ENCODE data around the gene MYO1E. TPM values are rescaled to one million over a fixed set of nuclear protein-coding genes. Genes with fewer than 3 reads are reported as not detected.

MYO1E gene
- total RNA-seq, 4 donors from 2014 or later = 131 to 388 (median 345) TPM

GRCh38 chr15:59138243-59138642, 234.4 kb downstream of the MYO1E start:
- Histone ChIP-seq H3K9me3 (no peaks in the 10 kb centered on the region), H3K27ac (no peak overlapping the region), H3K27me3 (no peaks in the 10 kb centered on the region), H3K4me3 (no peak overlapping the region), H3K4me1 (peaks cover 0 to 14% (median 4%) of the 10 kb centered on the region in 4 donors), H3K36me3 (peaks cover 0 to 14% (median 2%) of the 10 kb centered on the region in 4 donors)
- peak; percentile 59 for DNase-seq
- intact Hi-C loops (cut with DNase I; ENCODE audit: low total_unique reads) (no loop called here), in situ Hi-C loops (cut with MboI; ENCODE audit: low pct_ligation_motif_present in 1 of 4, low pct_unique_long_range_greater_than_20kb in 1 of 4, low sequenced_read_pairs in 3 of 4) (no loop called here)
- TF ChIP-seq CTCF (IDR thresholded peaks at IDR 0.05) (peak; percentile 37 to 60 (median 50)), POLR2AphosphoS5 (IDR thresholded peaks at IDR 0.05) (no peak), EP300 (IDR thresholded peaks at IDR 0.05; ENCODE audit: low read depth) (no peak), POLR2A (IDR thresholded peaks at IDR 0.05) (no peak)
- WGBS, 2 donors (ENCODE audit: low coverage in 1 of 2) = 74 to 89% methylated on average over 5 to 7 of the region's 7 CpGs

- Histone ChIP-seq H3K9me3 (no peaks in the 10 kb centered on the region), H3K4me1 (peaks cover 0 to 21% (median 11%) of the 10 kb centered on the region in 4 donors), H3K4me3 (no peak overlapping the region), H3K27ac (no peak overlapping the region), H3K27me3 (no peaks in the 10 kb centered on the region), H3K36me3 (peaks cover 0 to 14% (median 2%) of the 10 kb centered on the region in 4 donors)
- intact Hi-C loops (cut with DNase I; ENCODE audit: low total_unique reads) (no loop called here), in situ Hi-C loops (cut with MboI; ENCODE audit: low pct_ligation_motif_present in 1 of 4, low pct_unique_long_range_greater_than_20kb in 1 of 4, low sequenced_read_pairs in 3 of 4) (no loop called here)
- TF ChIP-seq POLR2A (IDR thresholded peaks at IDR 0.05) (no peak), CTCF (IDR thresholded peaks at IDR 0.05) (no peak), EP300 (IDR thresholded peaks at IDR 0.05; ENCODE audit: low read depth) (no peak), POLR2AphosphoS5 (IDR thresholded peaks at IDR 0.05) (no peak)
- WGBS, 2 donors (ENCODE audit: low coverage in 1 of 2) = 61 to 70% methylated on average over 1 to 2 of the region's 2 CpGs
- DNase-seq = no peak
Observed at GRCh38 chr15:59137566-59137965, 235.1 kb downstream of the MYO1E start.

DNA sequence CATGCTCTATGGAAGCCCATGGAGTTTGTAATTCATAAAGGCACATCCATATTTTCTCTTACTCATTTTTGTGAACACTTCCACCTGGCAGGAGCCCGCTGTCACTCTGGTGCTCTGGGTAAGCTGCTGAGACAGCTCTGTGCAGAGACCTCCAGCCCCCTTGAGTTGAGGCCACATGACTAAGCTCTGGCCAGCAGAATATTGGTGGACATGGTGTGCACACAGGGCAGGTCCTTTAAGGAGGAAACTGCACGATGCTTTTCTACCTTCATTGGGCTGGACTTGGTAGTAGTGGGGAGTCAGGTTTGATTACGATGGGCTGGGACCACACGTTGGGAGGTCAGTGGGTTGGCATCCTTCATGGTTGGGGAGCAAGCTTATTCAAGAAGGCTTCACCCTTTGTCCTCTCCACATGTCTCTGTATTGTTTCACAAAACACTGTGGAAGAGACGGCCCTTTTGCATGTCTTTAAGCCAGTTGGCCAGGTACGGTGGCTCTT, 238.7 kb downstream of the MYO1E start:
- H3K4me3 ChIP-seq = no peak overlapping the region
- TF ChIP-seq CTCF (IDR thresholded peaks at IDR 0.05) (no peak), POLR2AphosphoS5 (IDR thresholded peaks at IDR 0.05) (no peak), POLR2A (IDR thresholded peaks at IDR 0.05) (no peak), EP300 (IDR thresholded peaks at IDR 0.05; ENCODE audit: low read depth) (no peak)
- H3K4me1 ChIP-seq = peaks cover 0 to 30% (median 19%) of the 10 kb centered on the region in 4 donors
- H3K27ac ChIP-seq = peak overlapping the region in 2 of 4 donors; percentile 49 to 79
- WGBS, 2 donors (ENCODE audit: low coverage in 1 of 2) = 93% methylated on average over 6 of the region's 6 CpGs; no CpG with 5 or more reads in 1 of the 2 donors
- peaks cover 0 to 14% (median 2%) of the 10 kb centered on the region in 4 donors for H3K36me3 ChIP-seq
- peaks cover 0 to 11% of the 10 kb centered on the region in 2 donors for H3K9me3 ChIP-seq
- DNase-seq = no peak
- H3K27me3 ChIP-seq = no peaks in the 10 kb centered on the region
- intact Hi-C loops (cut with DNase I; ENCODE audit: low total_unique reads) (no loop called here), in situ Hi-C loops (cut with MboI; ENCODE audit: low pct_ligation_motif_present in 1 of 4, low pct_unique_long_range_greater_than_20kb in 1 of 4, low sequenced_read_pairs in 3 of 4) (no loop called here)

GRCh38 chr15:59131969-59132562, 240.6 kb downstream of the MYO1E start:
- intact Hi-C loops (cut with DNase I; ENCODE audit: low total_unique reads) = no loop called here
- Histone ChIP-seq H3K27ac (peak overlapping the region; percentile 64 to 79 (median 68)), H3K4me1 (peaks cover 0 to 30% (median 19%) of the 10 kb centered on the region in 4 donors), H3K4me3 (no peak overlapping the region), H3K9me3 (peaks cover 0 to 11% of the 10 kb centered on the region in 2 donors), H3K36me3 (peaks cover 0 to 14% (median 2%) of the 10 kb centered on the region in 4 donors), H3K27me3 (no peaks in the 10 kb centered on the region)
- WGBS, 2 donors (ENCODE audit: low coverage in 1 of 2) = 59 to 60% methylated on average over 1 to 3 of the region's 3 CpGs
- TF ChIP-seq POLR2AphosphoS5 (IDR thresholded peaks at IDR 0.05) (peak in 1 of 3 donors; percentile 68), EP300 (IDR thresholded peaks at IDR 0.05; ENCODE audit: low read depth) (no peak)
- peak; percentile 28 for DNase-seq
- in situ Hi-C loops (cut with MboI; ENCODE audit: low pct_ligation_motif_present in 1 of 4, low pct_unique_long_range_greater_than_20kb in 1 of 4, low sequenced_read_pairs in 3 of 4) = no loop called here

Measured in transverse colon (tissue), 4 donors.